ENCODE data around the gene TLR7. TPM values are rescaled to one million over a fixed set of nuclear protein-coding genes. Genes with fewer than 3 reads are reported as not detected.

Gene TLR7
- total RNA-seq, 1 donor from 2014 or later, result 5.4 TPM

GRCh38 chrX:12911122-12911470 lies 44.2 kb downstream of the TLR7 start:
- Mint-ChIP-seq H3K27ac (no peak overlapping the region), H3K36me3 (ENCODE audit: low read depth) (no peaks in the 10 kb centered on the region), H3K9me3 (no peaks in the 10 kb centered on the region), H3K27me3 (no peaks in the 10 kb centered on the region), H3K4me1 (peaks cover 6% of the 10 kb centered on the region), H3K4me3 (no peak overlapping the region)
- intact Hi-C loops (cut with micrococcal nuclease), result no loop called here
- ChIA-PET CTCF (no interaction called here), POLR2A (no interaction called here)
- ATAC-seq (ENCODE audit: low read depth) (no peak), DNase-seq (no peak)
- TF ChIP-seq CTCF (IDR thresholded peaks at IDR 0.05), result no peak

DNA sequence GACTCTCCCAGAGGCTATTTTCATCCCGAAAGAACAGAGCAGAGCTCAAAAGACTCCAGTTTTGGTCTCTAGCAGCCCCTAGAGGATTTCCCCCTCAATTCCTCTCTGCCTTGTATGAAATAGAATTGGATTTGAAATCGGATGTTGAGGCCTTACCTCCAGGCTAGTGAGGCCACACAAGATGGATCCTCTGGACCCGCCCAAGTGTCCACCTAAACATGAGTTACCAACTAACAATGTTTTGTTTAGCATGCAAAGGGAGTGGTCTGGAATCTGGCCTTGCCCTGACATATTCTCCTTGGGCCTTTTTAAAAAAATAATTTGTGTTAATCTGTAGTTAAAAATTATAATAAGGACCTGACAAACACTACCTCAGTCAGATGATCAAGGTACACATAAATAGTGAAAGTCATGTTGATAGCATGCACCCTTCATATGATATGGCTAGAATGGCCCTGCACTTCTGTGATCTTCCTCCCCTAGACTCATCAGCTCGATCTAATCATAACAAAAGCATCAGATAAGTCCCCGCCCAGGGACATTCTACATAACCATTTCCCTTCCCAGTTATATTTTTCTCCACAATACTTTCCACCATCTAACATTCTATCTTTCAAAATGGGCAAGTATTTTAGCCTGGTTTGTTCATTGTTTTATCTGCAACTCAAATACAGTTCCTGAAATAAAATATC lies 46.1 kb downstream of the TLR7 start:
- no peak overlapping the region for H3K4me3 Mint-ChIP-seq
- H3K36me3 Mint-ChIP-seq (ENCODE audit: low read depth), result no peaks in the 10 kb centered on the region
- ATAC-seq (ENCODE audit: low read depth) (no peak), DNase-seq (no peak)
- H3K27ac Mint-ChIP-seq, result no peak overlapping the region
- TF ChIP-seq CTCF (IDR thresholded peaks at IDR 0.05), result no peak
- CTCF ChIA-PET, result no interaction called here
- intact Hi-C loops (cut with micrococcal nuclease), result no loop called here
- POLR2A ChIA-PET, result no interaction called here
- no peaks in the 10 kb centered on the region for H3K27me3 Mint-ChIP-seq
- H3K4me1 Mint-ChIP-seq, result peaks cover 6% of the 10 kb centered on the region
- no peaks in the 10 kb centered on the region for H3K9me3 Mint-ChIP-seq

- Mint-ChIP-seq H3K36me3 (ENCODE audit: low read depth) (no peaks in the 10 kb centered on the region), H3K4me3 (no peak overlapping the region), H3K4me1 (no peaks in the 10 kb centered on the region), H3K27me3 (no peaks in the 10 kb centered on the region), H3K9me3 (no peaks in the 10 kb centered on the region), H3K27ac (no peak overlapping the region)
- CTCF ChIA-PET, result no interaction called here
- DNase-seq (no peak), ATAC-seq (ENCODE audit: low read depth) (no peak)
- intact Hi-C loops (cut with micrococcal nuclease), result no loop called here
- TF ChIP-seq CTCF (IDR thresholded peaks at IDR 0.05), result no peak
- POLR2A ChIA-PET, result no interaction called here
These were observed 50.9 kb downstream of the TLR7 start for GRCh38 chrX:12917753-12918152.

GRCh38 chrX:12919051-12919450 lies 52.2 kb downstream of the TLR7 start:
- Mint-ChIP-seq H3K4me1 (no peaks in the 10 kb centered on the region), H3K9me3 (no peaks in the 10 kb centered on the region), H3K27ac (no peak overlapping the region), H3K4me3 (no peak overlapping the region), H3K27me3 (no peaks in the 10 kb centered on the region), H3K36me3 (ENCODE audit: low read depth) (no peaks in the 10 kb centered on the region)
- POLR2A ChIA-PET, result no interaction called here
- ATAC-seq (ENCODE audit: low read depth), result no peak
- intact Hi-C loops (cut with micrococcal nuclease), result no loop called here
- CTCF ChIA-PET, result no interaction called here
- no peak for DNase-seq
- TF ChIP-seq CTCF (IDR thresholded peaks at IDR 0.05), result no peak

- H3K27ac Mint-ChIP-seq, result no peak overlapping the region
These were observed 52.7 kb downstream of the TLR7 start for GRCh38 chrX:12919620-12920019.

More at GRCh38 chrX:12919620-12920019, 52.7 kb downstream of the TLR7 start:
- intact Hi-C loops (cut with micrococcal nuclease), result no loop called here
- ChIA-PET CTCF (no interaction called here), POLR2A (no interaction called here)
- Mint-ChIP-seq H3K36me3 (ENCODE audit: low read depth) (no peaks in the 10 kb centered on the region), H3K4me1 (no peaks in the 10 kb centered on the region), H3K4me3 (no peak overlapping the region), H3K27me3 (no peaks in the 10 kb centered on the region), H3K9me3 (no peaks in the 10 kb centered on the region)
- TF ChIP-seq CTCF (IDR thresholded peaks at IDR 0.05), result no peak
- ATAC-seq (ENCODE audit: low read depth) (no peak), DNase-seq (no peak)

All from activated B cell treated with CpG ODN at 0.5 μM for 24 hours (primary cell).